ENCODE results near the gene DPT.

The DPT gene

GRCh38 chr1:168697356-168698126, 31.5 kb downstream of the DPT start:
- DNase-seq: no peak

- DNase-seq: no peak
These were observed 32.8 kb downstream of the DPT start for GRCh38 chr1:168696125-168696760.

- no peak for DNase-seq
These were observed 35.2 kb downstream of the DPT start for GRCh38 chr1:168693872-168694238.

- no peak for DNase-seq
These were observed 35.7 kb downstream of the DPT start for GRCh38 chr1:168693197-168693871.

- no peak for DNase-seq
These were observed 36.5 kb downstream of the DPT start for GRCh38 chr1:168692472-168692871.

- DNase-seq: no peak
These were observed 37.5 kb downstream of the DPT start for GRCh38 chr1:168691541-168691940.

GRCh38 chr1:168689726-168690602, 39.0 kb downstream of the DPT start:
- DNase-seq: no peak

GRCh38 chr1:168689327-168689657, 39.7 kb downstream of the DPT start:
- DNase-seq: no peak

- DNase-seq: no peak
These were observed 40.2 kb downstream of the DPT start for GRCh38 chr1:168688644-168689326.

GRCh38 chr1:168687816-168688215, 41.2 kb downstream of the DPT start:
- DNase-seq: no peak

- DNase-seq: no peak
These were observed 42.3 kb downstream of the DPT start for GRCh38 chr1:168686666-168687065.

GRCh38 chr1:168683871-168684270, 45.1 kb downstream of the DPT start:
- DNase-seq: no peak

- DNase-seq: no peak
These were observed 52.1 kb downstream of the DPT start for GRCh38 chr1:168676861-168677260.

GRCh38 chr1:168676029-168676812, 52.8 kb downstream of the DPT start:
- DNase-seq: no peak

GRCh38 chr1:168673974-168674683, 54.9 kb downstream of the DPT start:
- DNase-seq: no peak

GRCh38 chr1:168672278-168672677, 56.7 kb downstream of the DPT start:
- DNase-seq: no peak

- no peak for DNase-seq
These were observed 57.2 kb downstream of the DPT start for GRCh38 chr1:168671782-168672181.

- no peak for DNase-seq
These were observed 63.0 kb downstream of the DPT start for GRCh38 chr1:168665975-168666374.

GRCh38 chr1:168664069-168664834, 64.8 kb downstream of the DPT start:
- DNase-seq: no peak

GRCh38 chr1:168656485-168656884, 72.5 kb downstream of the DPT start:
- DNase-seq: no peak
